GM10248 (cell line): ENCODE data around the gene FBXO24.

Source experiments
- CTCF ChIA-PET: fragments of 300-600 bp; sonication (Branson Sonifier 250); formaldehyde crosslinking; extraction: SDS; loops from one replicate; lab custom pipeline; 2021; ENCODE audit warnings: antibody characterized with exemption; lab: Yijun Ruan, JAX
- POLR2A ChIA-PET: fragments of 350-650 bp; sonication (Branson Sonifier 250); formaldehyde crosslinking; extraction: SDS; loops from one replicate; lab custom pipeline; 2020; ENCODE audit warnings: antibody characterized with exemption; lab: Yijun Ruan, JAX
- DNase-seq: peaks from one replicate; pipeline ENCODE4 v3.0.0; 2012; ENCODE audit errors: extremely low spot score
- CTCF ChIP-seq: IDR thresholded peaks from 2 replicates; pipeline ENCODE4 v1.5.1; 2012; ENCODE audit warnings: mild to moderate bottlenecking, low read depth; ENCODE audit errors: extremely low read depth, missing control alignments, control extremely low read depth

FBXO24 gene

GRCh38 chr7:100641463-100641859, 55.3 kb downstream of the FBXO24 start, which contains the start of gene TFR2:
TSS of gene TFR2 (minus strand) at chr7:100641552. CDS start at chr7:100641509, 43 bp downstream.
- ChIA-PET CTCF (interaction anchor here (1.0 to 1.3 kb wide), 2 partner anchors 51 to 53 kb away, joined by 3 to 4 read pairs; no protein-coding TSS in a partner anchor), POLR2A (no interaction called here)
- no peak for DNase-seq
- TF ChIP-seq CTCF = no peak

GRCh38 chr7:100641860-100642533, 55.9 kb downstream of the FBXO24 start:
- TF ChIP-seq CTCF = no peak
- no peak for DNase-seq
- POLR2A ChIA-PET = no interaction called here
- CTCF ChIA-PET = interaction anchor here (0.8 to 1.3 kb wide), 5 partner anchors 9 to 53 kb away, joined by 3 to 5 read pairs (median 3); partner anchors contain the start of gene MOSPD3

GRCh38 chr7:100642534-100642907, 56.4 kb downstream of the FBXO24 start:
- ChIA-PET POLR2A (no interaction called here), CTCF (interaction anchor here (0.8 to 1.3 kb wide), 5 partner anchors 10 to 54 kb away, joined by 3 to 5 read pairs (median 3); partner anchors contain the start of gene MOSPD3)
- DNase-seq = peak; percentile 83
- no peak for TF ChIP-seq CTCF

- TF ChIP-seq CTCF = no peak
- ChIA-PET POLR2A (interaction anchor here (0.7 kb wide), 1 partner anchor 142 kb away, joined by 3 read pairs; no protein-coding TSS in a partner anchor), CTCF (interaction anchor here (1.4 to 1.5 kb wide), 2 partner anchors 17 to 21 kb away, joined by 3 to 4 read pairs; no protein-coding TSS in a partner anchor)
- DNase-seq = no peak
These were observed 63.9 kb downstream of the FBXO24 start for GRCh38 chr7:100649826-100650565.
